GM12878 (cell line): ENCODE measurements around the gene OR52I2. TPM values are rescaled to one million over a fixed set of nuclear protein-coding genes. Genes with fewer than 3 reads are reported as not detected.

Source experiments
- ATAC-seq: fragments of 200-7000 bp; cut with Tn5 transposase; 3 replicates; pipeline ENCODE4 v1.9.1; 2020; ENCODE audit warnings: mild to moderate bottlenecking, moderate library complexity
- BruUV-seq: library from RNA; stranded (reverse); fragments of 400-500 nt; replicated peaks from 2 replicates; lab custom pipeline; 2021; lab: Mats Ljungman, UMichigan
- CTCF ChIA-PET: fragments of 300-600 bp; sonication (Branson Sonifier 250); formaldehyde crosslinking; extraction: SDS; loops from one replicate; lab custom pipeline; 2021; ENCODE audit warnings: inconsistent platforms; lab: Yijun Ruan, JAX
- POLR2A ChIA-PET: fragments of 350-600 bp; formaldehyde crosslinking; extraction: SDS; loops from one replicate; lab custom pipeline; 2021; ENCODE audit warnings: inconsistent platforms; lab: Charles Lee
- RAD21 ChIA-PET: fragments of 300-600 bp; sonication (Branson Sonifier 250); formaldehyde crosslinking; loops from one replicate; lab custom pipeline; 2023; ENCODE audit warnings: antibody characterized with exemption; ENCODE audit not compliant: unreplicated experiment; lab: Charles Lee
- SMC1A ChIA-PET: fragments of 300-600 bp; sonication (Branson Sonifier 250); formaldehyde crosslinking; loops from one replicate; lab custom pipeline; 2023; ENCODE audit not compliant: unreplicated experiment, uncharacterized antibody; lab: Charles Lee
- DNase-seq: peaks from one replicate; pipeline ENCODE4 v3.0.0-alpha.2; 2011; ENCODE audit warnings: low read depth, low spot score
- FAIRE-seq: peaks from 3 replicates; lab custom pipeline; 2011; peaks lifted over from hg19 to GRCh38; lab: Jason Lieb, UNC
- H2AFZ ChIP-seq: 2 replicates; pipeline ENCODE4 v1.6.0; 2011; ENCODE audit warnings: low read depth, low read length, control low read depth; ENCODE audit not compliant: control insufficient read depth
- H3K27ac ChIP-seq: 2 replicates; pipeline ENCODE4 v1.5.1; 2011; ENCODE audit warnings: control low read depth; ENCODE audit not compliant: control insufficient read depth, insufficient read depth
- H3K27me3 ChIP-seq, 2 experiments: replicated peaks in 1 of 2; 2 replicates each; pipeline versions ENCODE4 v1.6.0 to v1.6.1; 2011; ENCODE audit warnings: low read length in 1 of 2; ENCODE audit not compliant: control insufficient read depth in 2 of 2, insufficient read depth in 2 of 2
- H3K36me3 ChIP-seq, 2 experiments: 2 replicates each; pipeline ENCODE4 v1.5.1; 2011; ENCODE audit warnings: low read length in 1 of 2; ENCODE audit not compliant: control insufficient read depth in 2 of 2, insufficient read depth in 2 of 2
- H3K4me1 ChIP-seq: 2 replicates; pipeline ENCODE4 v1.6.1; 2011; ENCODE audit warnings: mild to moderate bottlenecking, low read length, moderate library complexity, mixed read lengths; ENCODE audit not compliant: control insufficient read depth, insufficient read depth
- H3K4me2 ChIP-seq: 2 replicates; pipeline ENCODE4 v1.6.0; 2011; ENCODE audit warnings: control low read depth; ENCODE audit not compliant: control insufficient read depth, insufficient read depth
- H3K4me3 ChIP-seq: fragments of 200-600 bp; sonication (generic); 2 replicates; pipeline ENCODE4 v1.5.1; 2016
- H3K79me2 ChIP-seq: 2 replicates; pipeline ENCODE4 v1.6.0; 2011; ENCODE audit warnings: low read length; ENCODE audit not compliant: control insufficient read depth, insufficient read depth
- H3K9ac ChIP-seq: 2 replicates; pipeline ENCODE4 v1.8.0; 2011; ENCODE audit warnings: low read length, control low read depth, mixed read lengths; ENCODE audit not compliant: control insufficient read depth, insufficient read depth
- H3K9me3 ChIP-seq: replicated peaks from 3 replicates; pipeline ENCODE4 v1.5.1; 2011; ENCODE audit warnings: mild to moderate bottlenecking, low read length; ENCODE audit not compliant: control insufficient read depth, insufficient read depth
- H4K20me1 ChIP-seq: 2 replicates; pipeline ENCODE4 v1.6.0; 2011; ENCODE audit not compliant: control insufficient read depth, insufficient read depth
- BCL11A ChIP-seq: IDR thresholded peaks from 2 replicates; pipeline ENCODE4 v1.6.1; 2011; ENCODE audit warnings: low read depth, low read length
- BMI1 ChIP-seq: fragments of 450-650 bp; IDR thresholded peaks from 2 replicates; pipeline ENCODE4 v1.6.1; 2016; ENCODE audit warnings: mild to moderate bottlenecking, moderate library complexity, borderline replicate concordance
- EGR1 ChIP-seq, 2 experiments: IDR thresholded peaks; 1 replicate in 1 of 2; 2 replicates in 1 of 2; pipeline ENCODE4 v1.6.1; 2011 to 2012; ENCODE audit warnings: low read depth in 2 of 2, low read length in 2 of 2, borderline replicate concordance in 1 of 2, mild to moderate bottlenecking in 1 of 2, moderate library complexity in 1 of 2
- FOXM1 ChIP-seq: IDR thresholded peaks from 2 replicates; pipeline ENCODE4 v1.6.1; 2012; ENCODE audit warnings: low read depth, mild to moderate bottlenecking, inconsistent platforms, low read length, moderate library complexity
- NR2C1 ChIP-seq: fragments of 450-650 bp; IDR thresholded peaks from 2 replicates; pipeline ENCODE4 v1.6.1; 2017; ENCODE audit warnings: antibody characterized with exemption, mild to moderate bottlenecking, moderate library complexity
- PAX8 ChIP-seq: fragments of 450-650 bp; IDR thresholded peaks from 2 replicates; pipeline ENCODE4 v1.6.1; 2017; ENCODE audit warnings: mild to moderate bottlenecking, moderate library complexity
- RCOR1 ChIP-seq: conservative IDR thresholded peaks from 2 replicates; pipeline ENCODE4 v1.6.1; 2012; ENCODE audit warnings: low read depth, low read length, improper control_type of control experiment
- SIN3A ChIP-seq: IDR thresholded peaks from 2 replicates; pipeline ENCODE4 v1.6.1; 2012; ENCODE audit warnings: low read depth, low read length, improper control_type of control experiment
- SMAD1 ChIP-seq: fragments of 450-650 bp; IDR thresholded peaks from 2 replicates; pipeline ENCODE4 v1.6.1; 2018; ENCODE audit warnings: mild to moderate bottlenecking, low read depth; ENCODE audit not compliant: partially characterized antibody
- SP1 ChIP-seq: IDR thresholded peaks from one replicate; pipeline ENCODE4 v1.6.1; 2011; ENCODE audit warnings: low read depth, low read length
- SPI1 ChIP-seq: IDR thresholded peaks from 2 replicates; pipeline ENCODE4 v1.6.1; 2011; ENCODE audit warnings: low read depth, mild to moderate bottlenecking, low read length, moderate library complexity, borderline replicate concordance; ENCODE audit not compliant: insufficient read depth
- SRF ChIP-seq, 2 experiments: IDR thresholded peaks; 2 replicates each; pipeline ENCODE4 v1.6.1; 2011; ENCODE audit warnings: low read depth in 2 of 2, low read length in 2 of 2, mild to moderate bottlenecking in 1 of 2, moderate library complexity in 1 of 2
- STAT1 ChIP-seq: fragments of 450-650 bp; conservative IDR thresholded peaks from 2 replicates; pipeline ENCODE4 v1.6.1; 2014; ENCODE audit warnings: antibody characterized with exemption, mild to moderate bottlenecking
- TAF1 ChIP-seq: IDR thresholded peaks from 2 replicates; pipeline ENCODE4 v1.6.1; 2011; ENCODE audit warnings: mild to moderate bottlenecking, low read depth, low read length, borderline replicate concordance
- WGBS: methylation state at CpG from one replicate; pipeline ENCODE4 v1.1.6; 2016; ENCODE audit warnings: low lambda C conversion rate; ENCODE audit not compliant: insufficient replicate concordance, insufficient coverage; ENCODE audit errors: missing lambda C conversion rate; 5-methylcytosine and 5-hydroxymethylcytosine counted together
- in situ Hi-C: fragments of 300-500 bp; cut with MboI; formaldehyde crosslinking; loops from 9 replicates; pipeline ENCODE4 v1.14.3; 2018; ENCODE audit warnings: mixed read lengths
- intact Hi-C: fragments of 100-400 bp; cut with micrococcal nuclease; formaldehyde crosslinking; loops from one replicate; pipeline ENCODE4 v1.14.2; 2022; ENCODE audit not compliant: unreplicated experiment
- polyA plus RNA-seq, 11 experiments: library from polyadenylated mRNA; depleted of rRNA in 4 of 11; unstranded in 6 of 11; stranded (reverse) in 5 of 11; fragments of >200 nt; fragmentation: Nextera tagmentation in 4 of 11; fragmentation: Illumina TruSeq in 1 of 11; extraction: Ambion mirVana in 4 of 11; extraction: Trizol in 1 of 11; gene quantifications; 1 replicate in 1 of 11; 2 replicates in 10 of 11; pipeline versions ENCODE4 v1.2.1 to v1.2.3, GENCODE V29; 2011 to 2016; ENCODE audit warnings: inconsistent platforms in 2 of 11, missing spikeins in 2 of 11, low read depth in 1 of 11
- total RNA-seq, 4 experiments: library from RNA; depleted of rRNA in 3 of 4; stranded (reverse); fragments of >200 nt in 3 of 4; fragmentation: Illumina TruSeq in 1 of 4; extraction: Trizol in 1 of 4; gene quantifications; 2 replicates each; pipeline versions ENCODE4 v1.2.1 to v1.2.3, GENCODE V29; 2013 to 2021

OR52I2 gene
- total and polyA plus RNA-seq, 10 of the 15 experiments (the other 5 are each of a cell fraction or from before 2014, with no cell fraction given): 0.04 to 0.05 TPM; not detected in 8

DNA sequence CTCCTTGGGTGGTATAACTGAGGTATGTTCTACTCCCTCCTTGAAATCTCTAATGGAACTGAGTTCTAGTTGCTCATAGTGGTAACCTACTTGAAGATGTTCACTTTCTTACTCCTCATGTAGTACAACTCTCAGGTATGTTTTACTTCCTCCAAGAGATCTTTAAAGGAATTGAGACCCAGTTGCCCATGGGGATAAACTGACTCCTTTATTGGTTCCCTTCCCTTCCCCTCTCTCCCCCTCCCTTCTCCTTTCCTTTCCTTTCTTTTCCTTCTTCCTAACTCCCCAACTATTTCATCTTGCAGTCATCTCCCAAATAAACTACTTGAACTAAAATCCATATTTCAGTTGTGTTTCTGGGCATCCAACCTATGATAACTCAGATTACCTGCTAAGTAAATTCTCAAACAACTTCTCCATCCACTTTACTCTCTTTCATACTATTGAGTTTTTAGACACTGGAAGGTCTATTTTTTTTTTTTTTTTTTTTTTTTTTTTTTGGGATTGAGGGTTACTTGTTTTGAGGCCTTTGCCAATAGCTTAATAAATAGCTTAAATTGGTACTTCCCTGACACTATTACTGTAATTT, 34.4 kb downstream of the OR52I2 start:
- Histone ChIP-seq H3K9ac (no peak overlapping the region), H3K36me3 (no peaks in the 10 kb centered on the region), H2AFZ (no peak overlapping the region), H3K27ac (no peak overlapping the region), H3K4me3 (no peak overlapping the region), H4K20me1 (no peaks in the 10 kb centered on the region), H3K27me3 (no peaks in the 10 kb centered on the region; a peak in 1 of 4 replicates), H3K9me3 (no peaks in the 10 kb centered on the region), H3K4me2 (no peak overlapping the region), H3K79me2 (no peaks in the 10 kb centered on the region), H3K4me1 (no peaks in the 10 kb centered on the region)
- DNase-seq (no peak), ATAC-seq (no peak), FAIRE-seq (no peak)
- TF ChIP-seq FOXM1 (no peak), EGR1 (IDR thresholded peaks at IDR 0.05; ENCODE audit: borderline replicate concordance in 1 of 2, low read depth in 2 of 2, low read length in 2 of 2) (no peak), SIN3A (no peak), BCL11A (no peak), NR2C1 (no peak), STAT1 (no peak), BMI1 (no peak), PAX8 (no peak), SMAD1 (no peak)
- no TSS peak for BruUV-seq
- POLR2A ChIA-PET: no interaction called here
- in situ Hi-C loops (no loop called here), intact Hi-C loops (no loop called here)
- RAD21 ChIA-PET: no interaction called here
- SMC1A ChIA-PET: no interaction called here
- CTCF ChIA-PET: no interaction called here

DNA sequence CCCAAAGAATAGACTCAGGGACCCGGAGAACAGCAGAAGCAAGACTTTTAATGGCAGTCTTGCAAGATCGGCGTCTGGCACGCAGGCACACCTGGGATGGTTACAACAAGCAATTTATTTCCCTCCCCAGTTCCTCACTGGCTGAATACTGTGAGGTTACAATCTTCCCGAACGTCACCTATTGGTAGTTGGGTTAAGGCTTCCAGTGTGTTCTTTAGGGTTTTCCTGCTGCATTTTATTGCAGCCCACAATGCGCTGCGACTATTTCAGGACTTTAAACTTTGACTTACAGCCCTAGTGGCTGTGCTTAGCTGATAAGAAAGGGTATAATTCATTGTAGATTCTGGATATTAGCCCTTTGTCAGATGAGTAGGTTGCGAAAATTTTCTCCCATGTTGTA, 38.0 kb downstream of the OR52I2 start:
- DNase-seq: no peak
- no peak overlapping the region for H3K27ac ChIP-seq
- H4K20me1 ChIP-seq: no peaks in the 10 kb centered on the region
- in situ Hi-C loops (no loop called here), intact Hi-C loops (no loop called here)
- 59% methylated on average over 9 of the region's 9 CpGs for WGBS
- H3K4me3 ChIP-seq: no peak overlapping the region
- CTCF ChIA-PET: interaction anchor here (1.1 kb wide), 1 partner anchor 11 kb away, joined by 3 read pairs; no protein-coding TSS in a partner anchor
- RAD21 ChIA-PET: no interaction called here
- no peaks in the 10 kb centered on the region for H3K79me2 ChIP-seq
- H3K36me3 ChIP-seq: no peaks in the 10 kb centered on the region
- SMC1A ChIA-PET: no interaction called here
- ATAC-seq: no peak
- H3K27me3 ChIP-seq: no peaks in the 10 kb centered on the region
- no peak overlapping the region for H2AFZ ChIP-seq
- H3K9me3 ChIP-seq: no peaks in the 10 kb centered on the region
- FAIRE-seq: no peak
- BruUV-seq: no TSS peak
- TF ChIP-seq TAF1 (no peak), SRF (IDR thresholded peaks at IDR 0.05; ENCODE audit: low read depth in 2 of 2, low read length in 2 of 2) (no peak), SP1 (no peak), RCOR1 (no peak), SPI1 (no peak)
- no peak overlapping the region for H3K9ac ChIP-seq
- POLR2A ChIA-PET: no interaction called here
- no peaks in the 10 kb centered on the region for H3K4me1 ChIP-seq
- H3K4me2 ChIP-seq: no peak overlapping the region
